Measurements from ENCODE around the gene WEE2.

DNA sequence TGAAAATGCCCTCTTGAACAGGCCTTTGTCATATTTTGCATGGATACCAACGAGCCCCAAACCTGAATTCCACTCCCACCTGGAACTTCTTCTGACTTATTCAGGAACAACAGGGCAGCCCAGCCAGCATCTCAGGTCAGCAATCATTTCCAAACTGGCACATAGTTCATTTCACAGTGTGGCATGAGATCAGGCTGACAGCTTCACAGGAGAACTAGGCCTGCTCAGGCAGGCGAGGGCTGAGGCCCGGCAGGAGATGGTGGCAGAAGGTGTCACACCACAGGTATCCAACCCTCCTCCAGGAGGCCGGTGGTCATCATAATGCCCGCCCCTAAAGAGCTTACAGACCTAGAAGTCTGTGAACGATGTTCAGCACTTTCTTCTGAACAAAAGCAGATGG, 48.7 kb upstream of the WEE2 start:
- TF ChIP-seq CTCF (IDR thresholded peaks at IDR 0.05) (no peak), POLR2A (IDR thresholded peaks at IDR 0.05) (no peak), POLR2AphosphoS5 (IDR thresholded peaks at IDR 0.05) (no peak)

Measured in sigmoid colon (tissue), 4 donors.